ENCODE data around the gene SMS. TPM values are rescaled to one million over a fixed set of nuclear protein-coding genes. Genes with fewer than 3 reads are reported as not detected.

Gene SMS
- total RNA-seq, 4 donors from 2014 or later = 32.4 to 95.4 (median 43.8) TPM

GRCh38 chrX:22037911-22038537 is 97.5 kb downstream of the SMS start:
- no peak overlapping the region for H3K4me3 ChIP-seq
- no peaks in the 10 kb centered on the region for H3K9me3 ChIP-seq
- intact Hi-C loops (cut with DNase I; ENCODE audit: low total_unique reads) = no loop called here
- in situ Hi-C loops (cut with MboI; ENCODE audit: low pct_ligation_motif_present in 1 of 4, low pct_unique_long_range_greater_than_20kb in 1 of 4, low sequenced_read_pairs in 3 of 4) = no loop called here
- 85% methylated on average over 13 of the region's 13 CpGs; no CpG with 5 or more reads in 1 of the 2 donors for WGBS, 2 donors (ENCODE audit: low coverage in 1 of 2)
- H3K4me1 ChIP-seq = no peaks in the 10 kb centered on the region
- no peak overlapping the region for H3K27ac ChIP-seq
- DNase-seq = no peak
- TF ChIP-seq CTCF (IDR thresholded peaks at IDR 0.05) (no peak), POLR2AphosphoS5 (IDR thresholded peaks at IDR 0.05) (no peak), EP300 (IDR thresholded peaks at IDR 0.05; ENCODE audit: low read depth) (no peak), POLR2A (IDR thresholded peaks at IDR 0.05) (no peak)
- H3K36me3 ChIP-seq = no peaks in the 10 kb centered on the region
- H3K27me3 ChIP-seq = no peaks in the 10 kb centered on the region

DNA sequence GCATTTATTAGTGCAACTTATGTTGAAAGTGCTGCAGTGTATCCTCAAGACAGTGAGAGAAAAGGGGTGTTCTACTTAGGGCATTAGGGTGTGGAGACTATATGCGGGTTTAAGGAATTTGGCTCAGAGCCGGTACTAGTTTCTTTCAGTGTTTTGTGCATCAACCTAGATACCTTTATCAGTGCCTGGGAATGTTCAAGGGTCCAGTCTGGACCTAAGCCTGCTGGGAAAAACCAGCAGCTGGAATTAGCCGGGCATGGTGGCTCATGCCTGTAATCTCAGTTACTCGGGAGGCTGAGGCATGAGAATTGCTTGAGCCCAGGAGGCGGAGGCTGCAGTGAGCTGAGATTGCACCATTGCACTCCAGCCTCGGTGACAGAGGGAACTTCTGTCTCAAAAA is 99.0 kb downstream of the SMS start:
- 88% methylated on average over 6 of the region's 6 CpGs; no CpG with 5 or more reads in 1 of the 2 donors for WGBS, 2 donors (ENCODE audit: low coverage in 1 of 2)
- H3K36me3 ChIP-seq = no peaks in the 10 kb centered on the region
- DNase-seq = no peak
- no peak for TF ChIP-seq POLR2AphosphoS5 (IDR thresholded peaks at IDR 0.05)
- H3K9me3 ChIP-seq = no peaks in the 10 kb centered on the region
- H3K4me3 ChIP-seq = no peak overlapping the region
- in situ Hi-C loops (cut with MboI; ENCODE audit: low pct_ligation_motif_present in 1 of 4, low pct_unique_long_range_greater_than_20kb in 1 of 4, low sequenced_read_pairs in 3 of 4) (no loop called here), intact Hi-C loops (cut with DNase I; ENCODE audit: low total_unique reads) (no loop called here)
- no peak overlapping the region for H3K27ac ChIP-seq
- no peaks in the 10 kb centered on the region for H3K4me1 ChIP-seq
- H3K27me3 ChIP-seq = no peaks in the 10 kb centered on the region

DNA sequence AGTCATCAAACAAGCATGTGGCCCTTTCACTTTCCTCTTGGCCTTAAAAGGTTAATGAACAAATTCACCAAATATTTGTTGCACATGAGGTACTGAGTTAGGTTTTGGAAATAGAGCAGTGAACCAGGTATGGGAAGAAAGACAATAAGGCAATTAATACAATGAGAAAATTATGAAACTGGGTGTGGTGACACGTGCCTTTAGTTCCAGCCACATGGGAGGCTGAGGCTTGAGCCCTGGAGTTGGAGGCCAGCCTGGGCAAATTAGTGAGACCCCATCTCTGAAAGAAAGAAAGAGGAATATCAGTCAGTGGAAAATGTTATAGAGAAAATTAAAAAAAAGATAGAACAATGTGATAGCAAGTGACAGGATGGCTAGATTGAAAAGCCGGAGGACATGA is 99.7 kb downstream of the SMS start:
- Histone ChIP-seq H3K27me3 (no peaks in the 10 kb centered on the region), H3K9me3 (no peaks in the 10 kb centered on the region), H3K4me1 (no peaks in the 10 kb centered on the region), H3K4me3 (no peak overlapping the region), H3K27ac (no peak overlapping the region), H3K36me3 (no peaks in the 10 kb centered on the region)
- intact Hi-C loops (cut with DNase I; ENCODE audit: low total_unique reads) (no loop called here), in situ Hi-C loops (cut with MboI; ENCODE audit: low pct_ligation_motif_present in 1 of 4, low pct_unique_long_range_greater_than_20kb in 1 of 4, low sequenced_read_pairs in 3 of 4) (no loop called here)
- no peak for TF ChIP-seq POLR2AphosphoS5 (IDR thresholded peaks at IDR 0.05)
- TF ChIP-seq EP300 (IDR thresholded peaks at IDR 0.05; ENCODE audit: low read depth) = no peak
- TF ChIP-seq POLR2A (IDR thresholded peaks at IDR 0.05) = no peak
- no peak for TF ChIP-seq CTCF (IDR thresholded peaks at IDR 0.05)
- WGBS, 2 donors (ENCODE audit: low coverage in 1 of 2) = 76 to 80% methylated on average over 2 of the region's 2 CpGs
- no peak for DNase-seq

DNA sequence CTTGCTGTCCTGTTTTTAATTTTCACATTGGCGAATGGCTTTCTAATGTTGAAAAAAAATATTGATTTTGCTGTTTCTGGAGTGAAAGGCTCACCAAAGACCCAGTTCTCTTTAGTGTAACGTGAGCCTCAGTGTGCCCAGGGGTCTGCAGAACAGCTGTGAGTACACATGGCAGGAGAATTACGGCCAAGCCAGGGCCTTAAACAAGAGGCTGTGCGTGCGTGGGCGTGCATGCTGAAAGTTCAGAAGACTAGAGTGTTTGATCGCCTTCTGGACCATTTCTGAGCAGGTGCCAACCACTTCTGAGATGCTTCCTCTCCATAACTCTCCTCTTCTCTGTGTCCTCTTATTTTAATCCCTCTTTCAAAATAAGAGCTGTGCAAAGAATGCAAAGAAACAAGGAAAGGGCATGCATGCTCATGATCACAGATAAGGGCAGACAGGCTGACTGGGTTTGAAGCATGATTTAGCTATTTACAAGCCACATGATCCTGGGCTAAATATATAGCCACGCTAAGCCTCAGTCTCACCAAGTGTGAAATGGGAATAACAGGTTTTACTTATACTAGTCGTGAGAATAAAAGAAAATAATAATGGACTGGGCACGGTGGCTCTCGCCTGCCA is 101.5 kb downstream of the SMS start:
- no peaks in the 10 kb centered on the region for H3K9me3 ChIP-seq
- intact Hi-C loops (cut with DNase I; ENCODE audit: low total_unique reads) (no loop called here), in situ Hi-C loops (cut with MboI; ENCODE audit: low pct_ligation_motif_present in 1 of 4, low pct_unique_long_range_greater_than_20kb in 1 of 4, low sequenced_read_pairs in 3 of 4) (no loop called here)
- no peak for TF ChIP-seq EP300 (IDR thresholded peaks at IDR 0.05; ENCODE audit: low read depth)
- no peak for TF ChIP-seq CTCF (IDR thresholded peaks at IDR 0.05)
- no peak for TF ChIP-seq POLR2A (IDR thresholded peaks at IDR 0.05)
- no peak for TF ChIP-seq POLR2AphosphoS5 (IDR thresholded peaks at IDR 0.05)
- H3K4me1 ChIP-seq = no peaks in the 10 kb centered on the region
- H3K4me3 ChIP-seq = no peak overlapping the region
- no peaks in the 10 kb centered on the region for H3K36me3 ChIP-seq
- no peaks in the 10 kb centered on the region for H3K27me3 ChIP-seq
- H3K27ac ChIP-seq = no peak overlapping the region
- no peak for DNase-seq
- 83% methylated on average over 11 of the region's 11 CpGs; no CpG with 5 or more reads in 1 of the 2 donors for WGBS, 2 donors (ENCODE audit: low coverage in 1 of 2)

Measured in transverse colon (tissue), 4 donors.